ENCODE results near the gene CD40LG.

The CD40LG gene

DNA sequence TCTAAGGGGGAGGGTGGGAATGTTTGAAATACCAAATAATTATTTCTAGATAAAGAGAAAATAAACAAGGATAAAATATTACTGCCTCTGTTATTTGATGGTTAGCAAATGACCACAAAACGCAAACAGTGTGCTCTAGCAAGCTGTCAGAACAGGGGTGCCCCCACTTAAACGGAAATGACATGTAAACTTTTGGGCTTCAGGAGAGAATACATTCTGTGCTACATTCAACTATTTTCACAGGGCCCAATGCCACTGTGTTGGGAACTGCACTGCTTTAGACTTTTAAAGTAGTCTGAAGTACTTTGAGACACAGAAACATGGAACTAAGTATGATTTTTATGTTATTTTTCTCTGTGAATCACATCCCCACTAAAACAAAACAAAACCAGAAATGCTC lies 14.1 kb downstream of the CD40LG start:
- TF ChIP-seq GATA1 (IDR thresholded peaks at IDR 0.05; ENCODE audit: low read depth, low read length) (no peak), POLR2A (IDR thresholded peaks at IDR 0.05; ENCODE audit: low read length) (no peak)
- DNase-seq: no peak

DNA sequence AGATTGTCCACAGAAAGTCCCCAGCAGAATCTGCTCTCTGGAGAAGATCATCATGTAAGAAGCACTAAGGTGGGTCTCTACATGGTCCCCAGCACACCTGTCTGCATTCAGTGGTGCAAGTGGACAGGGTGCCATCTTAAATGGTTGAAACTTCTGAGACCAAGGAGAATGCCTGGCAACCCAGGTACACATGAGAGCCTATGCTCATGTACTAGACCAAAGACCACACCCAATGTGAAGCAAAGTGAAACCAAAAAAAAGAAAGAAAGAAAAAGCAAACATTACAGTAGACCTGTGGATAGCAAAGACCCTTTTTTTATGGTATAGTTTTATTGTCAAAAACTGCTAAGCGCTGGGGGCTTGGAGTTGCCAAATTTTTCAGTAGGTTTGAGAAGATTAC lies 15.0 kb downstream of the CD40LG start:
- TF ChIP-seq GATA1 (IDR thresholded peaks at IDR 0.05; ENCODE audit: low read depth, low read length) (no peak), POLR2A (IDR thresholded peaks at IDR 0.05; ENCODE audit: low read length) (no peak)
- DNase-seq: no peak

DNA sequence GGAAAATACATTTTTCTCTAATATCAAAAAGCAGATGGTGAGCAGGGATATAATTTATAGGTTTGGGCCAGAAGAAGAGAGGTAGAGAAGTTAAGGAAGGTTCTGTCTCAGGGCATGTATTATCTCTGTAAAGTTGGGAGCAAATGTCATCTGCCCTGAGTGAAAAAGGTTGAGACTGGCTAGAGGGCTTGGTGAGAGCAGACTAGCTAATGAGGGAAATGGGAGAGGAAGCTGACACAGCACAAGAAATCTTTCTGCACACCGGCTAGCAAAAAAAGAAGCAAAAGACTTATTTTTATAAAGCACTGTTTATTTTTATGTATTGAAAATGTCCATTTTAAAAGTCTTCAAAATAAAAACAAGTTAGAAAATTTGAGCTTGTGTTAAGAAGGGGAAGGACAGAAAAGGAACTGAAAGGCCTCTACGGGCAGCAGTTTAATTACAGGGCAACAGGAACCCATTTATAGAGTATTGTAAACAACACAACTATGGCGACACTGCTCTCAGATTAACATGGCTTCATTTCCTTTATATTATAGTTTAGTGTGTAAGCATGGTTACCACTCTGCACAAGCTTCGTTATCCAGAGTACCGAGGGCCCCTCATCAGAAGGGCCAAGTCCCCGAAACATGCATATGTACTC lies 17.4 kb downstream of the CD40LG start:
- TF ChIP-seq GATA1 (IDR thresholded peaks at IDR 0.05; ENCODE audit: low read depth, low read length) (no peak), POLR2A (IDR thresholded peaks at IDR 0.05; ENCODE audit: low read length) (no peak)
- no peak for DNase-seq

DNA sequence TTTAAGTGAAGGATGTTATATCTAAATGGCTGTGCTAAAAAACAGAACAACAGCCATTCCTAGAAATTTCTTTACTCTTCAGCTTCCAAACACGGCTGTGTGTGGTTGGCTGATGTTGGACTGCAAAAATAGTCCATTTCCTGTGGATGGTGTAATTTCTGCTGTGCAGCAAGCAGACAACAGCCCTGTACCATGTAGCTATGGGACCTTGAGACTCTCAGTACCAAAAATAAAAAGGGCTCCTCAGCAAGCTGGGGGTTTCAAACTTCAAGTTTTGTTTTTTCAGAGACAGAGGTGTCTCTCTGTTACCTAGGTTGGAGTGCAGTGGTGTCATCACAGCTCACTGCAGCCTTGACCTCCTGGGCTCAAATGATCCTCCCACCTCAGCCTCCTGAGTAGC lies 18.1 kb downstream of the CD40LG start:
- TF ChIP-seq GATA1 (IDR thresholded peaks at IDR 0.05; ENCODE audit: low read depth, low read length) (no peak), POLR2A (IDR thresholded peaks at IDR 0.05; ENCODE audit: low read length) (no peak)
- DNase-seq: no peak

DNA sequence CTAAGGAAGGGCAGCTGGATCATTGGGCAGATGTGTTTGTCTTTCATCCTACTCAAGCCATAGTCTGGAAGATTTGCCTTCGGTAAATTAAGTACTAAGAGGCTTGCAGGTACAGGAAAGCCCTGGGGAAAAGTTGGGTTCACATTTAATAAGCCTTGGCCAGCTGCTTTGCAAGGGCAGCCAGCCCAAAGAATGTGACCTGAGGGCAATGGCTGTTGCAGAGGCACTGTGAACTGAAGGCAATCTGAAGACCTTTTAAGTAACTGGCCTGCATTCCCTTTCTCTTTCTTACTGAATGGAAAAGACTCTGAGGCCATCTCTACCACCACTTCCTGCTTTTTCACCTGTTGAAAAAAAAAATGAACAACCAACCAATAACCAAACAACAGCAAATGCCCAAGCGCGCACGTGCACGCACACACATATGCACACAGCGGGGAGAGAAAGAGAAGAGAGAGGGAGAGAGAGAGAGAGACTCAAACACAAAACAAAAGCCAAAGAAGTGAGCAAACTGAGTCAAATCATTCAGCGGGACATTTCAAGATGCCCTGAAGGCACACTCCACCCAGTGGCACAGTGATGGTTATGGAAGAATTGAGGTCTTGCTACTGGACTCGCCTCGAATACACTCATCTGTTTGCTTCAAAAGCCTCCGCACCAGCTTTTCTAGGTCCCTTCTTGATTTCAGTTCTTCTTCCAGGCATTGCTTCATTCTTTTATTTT lies 19.6 kb downstream of the CD40LG start:
- DNase-seq: no peak
- no peak for TF ChIP-seq GATA1 (IDR thresholded peaks at IDR 0.05; ENCODE audit: low read depth, low read length)
- TF ChIP-seq POLR2A (IDR thresholded peaks at IDR 0.05; ENCODE audit: low read length): no peak

DNA sequence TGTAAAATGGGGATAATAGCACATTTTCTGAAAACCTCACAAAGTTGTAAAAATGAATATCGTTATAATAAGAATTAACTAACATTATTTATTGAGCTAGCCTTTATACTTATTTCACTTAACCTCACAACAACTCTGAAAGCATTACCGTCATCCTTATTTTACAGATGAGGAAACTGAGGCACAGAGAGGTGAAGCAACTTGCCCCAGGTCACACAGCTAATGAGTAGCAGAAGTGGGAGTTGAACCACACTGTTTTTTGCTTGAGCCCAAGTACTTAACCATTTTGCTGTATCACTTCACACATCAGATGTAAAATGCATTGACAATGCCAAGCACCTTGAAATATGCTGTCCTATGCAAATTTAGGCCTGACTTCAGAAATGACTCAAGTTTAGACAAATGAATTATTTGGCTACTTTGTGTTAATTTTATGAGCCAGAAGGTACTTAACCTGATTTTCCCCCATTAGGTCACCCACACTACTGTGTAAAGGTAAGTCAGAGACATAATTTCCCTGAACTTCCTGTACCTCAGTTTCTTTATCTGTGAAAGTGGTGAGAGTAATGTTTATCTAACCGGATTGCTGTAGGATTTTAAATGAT lies 23.1 kb downstream of the CD40LG start:
- no peak for DNase-seq
- TF ChIP-seq POLR2A (IDR thresholded peaks at IDR 0.05; ENCODE audit: low read length) (no peak), GATA1 (IDR thresholded peaks at IDR 0.05; ENCODE audit: low read depth, low read length) (no peak)

DNA sequence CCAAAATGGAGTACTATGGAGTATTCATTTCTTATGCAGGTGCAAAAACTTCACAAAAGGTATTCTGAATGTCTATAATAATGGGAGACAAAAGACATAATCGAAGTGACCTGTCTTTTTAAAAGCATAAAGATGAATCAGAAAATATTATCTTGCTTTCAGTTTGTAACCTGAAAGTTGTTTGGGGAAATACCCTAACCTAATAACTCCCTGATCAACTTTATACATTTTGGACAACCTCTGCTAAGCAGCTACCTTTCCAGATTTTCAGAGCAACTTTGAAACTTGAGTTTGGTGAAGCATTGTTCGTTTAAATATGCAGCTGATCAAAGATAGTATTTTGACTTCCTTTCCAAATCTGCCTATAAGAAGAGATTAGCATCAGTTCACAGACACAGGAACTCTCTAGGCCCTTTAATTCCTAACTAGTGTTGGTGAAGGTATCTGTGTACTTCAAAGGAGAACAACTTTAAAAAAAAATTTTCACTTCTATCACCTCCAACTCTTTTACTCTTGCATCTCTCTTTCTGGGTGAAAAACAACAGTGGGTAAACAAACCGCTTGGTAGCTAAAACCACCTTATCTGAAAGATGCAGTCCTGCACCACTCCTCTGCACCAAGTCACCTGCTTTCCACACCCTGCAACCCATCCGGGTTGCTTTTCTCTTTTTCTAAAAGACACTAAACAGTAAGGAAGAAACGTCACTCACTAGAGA lies 26.5 kb downstream of the CD40LG start:
- TF ChIP-seq GATA1 (IDR thresholded peaks at IDR 0.05; ENCODE audit: low read depth, low read length): no peak
- TF ChIP-seq POLR2A (IDR thresholded peaks at IDR 0.05; ENCODE audit: low read length): no peak
- DNase-seq: peak; percentile 2 to 16

DNA sequence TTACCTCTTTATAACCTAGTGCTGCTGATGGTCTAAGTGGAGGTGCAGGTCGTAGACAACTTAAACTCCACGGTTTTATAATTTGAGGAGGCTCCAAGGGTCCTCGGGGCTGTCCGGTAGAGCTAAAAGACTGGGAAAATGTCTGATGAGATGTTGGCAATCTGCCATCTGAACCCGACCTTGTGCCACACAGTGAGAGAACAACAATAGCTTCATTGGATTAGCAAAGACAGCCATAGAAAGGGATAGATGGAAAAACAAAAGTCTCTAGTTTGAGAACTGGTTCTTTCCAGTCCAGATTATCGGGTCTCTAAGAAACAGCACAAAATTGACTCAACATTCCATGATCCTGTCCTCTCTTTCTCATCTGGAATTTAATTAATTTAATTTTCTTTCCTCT lies 31.6 kb downstream of the CD40LG start:
- no peak for DNase-seq
- TF ChIP-seq GATA1 (IDR thresholded peaks at IDR 0.05; ENCODE audit: low read depth, low read length) (no peak), POLR2A (IDR thresholded peaks at IDR 0.05; ENCODE audit: low read length) (no peak)

DNA sequence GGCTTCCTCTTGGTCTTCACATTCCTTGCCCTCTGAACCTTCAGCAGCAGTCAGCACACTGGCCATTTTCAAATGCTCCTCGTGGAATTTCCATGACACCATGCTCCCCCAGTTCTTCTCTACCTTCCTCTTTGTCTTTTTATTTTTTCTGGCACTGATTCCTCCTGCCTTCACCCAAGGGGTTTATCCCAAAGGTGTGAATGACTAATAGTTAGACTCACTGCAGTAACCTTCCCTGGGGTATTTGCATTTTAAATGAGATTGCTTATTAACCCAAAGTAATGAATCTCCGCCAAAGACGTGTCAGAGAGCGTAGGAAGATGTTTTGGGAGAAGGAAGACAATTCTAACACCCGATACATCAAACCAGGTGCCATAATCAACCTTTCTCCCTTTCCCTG lies 36.2 kb downstream of the CD40LG start:
- TF ChIP-seq GATA1 (IDR thresholded peaks at IDR 0.05; ENCODE audit: low read depth, low read length) (no peak), POLR2A (IDR thresholded peaks at IDR 0.05; ENCODE audit: low read length) (no peak)
- no peak for DNase-seq

DNA sequence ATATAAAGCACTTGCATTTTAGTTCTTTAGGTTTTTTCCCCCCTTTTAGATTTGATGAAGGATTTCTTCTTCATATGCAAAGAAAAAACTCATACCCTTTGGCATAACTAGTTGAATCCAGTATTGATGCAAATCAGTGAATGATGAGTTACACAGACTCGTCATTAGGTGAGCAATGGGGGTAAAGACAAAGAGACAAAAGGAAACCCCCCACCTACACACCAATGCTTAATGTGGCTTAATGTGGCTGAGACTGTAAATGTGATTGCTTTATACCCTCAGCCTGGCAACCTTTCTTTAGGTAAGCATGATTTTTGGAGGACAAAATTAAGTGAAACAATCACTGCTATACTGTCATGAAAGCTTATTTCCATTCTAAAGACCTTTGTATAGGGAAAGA lies 39.5 kb downstream of the CD40LG start:
- no peak for DNase-seq

DNA sequence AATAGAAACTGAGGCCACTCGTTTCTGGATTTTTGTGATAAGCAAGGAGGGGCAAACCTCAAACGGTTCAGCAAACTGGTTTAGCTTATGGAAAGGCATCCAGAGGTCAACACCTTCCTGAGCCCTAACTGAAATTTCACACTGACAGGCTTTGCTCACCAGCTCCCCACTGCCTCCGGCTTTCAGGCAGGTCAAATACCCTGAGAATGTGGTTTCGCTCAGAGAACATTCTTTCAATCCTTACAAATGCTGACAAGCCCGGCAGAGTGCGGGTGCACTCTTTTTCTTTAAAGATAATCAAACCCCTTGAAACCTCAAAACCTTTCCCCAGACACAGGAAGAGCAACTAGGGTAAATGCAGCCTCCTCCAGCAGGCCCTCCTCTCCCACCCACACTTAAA lies 41.5 kb downstream of the CD40LG start:
- no peak for TF ChIP-seq POLR2A (IDR thresholded peaks at IDR 0.05; ENCODE audit: low read length)
- no peak for TF ChIP-seq GATA1 (IDR thresholded peaks at IDR 0.05; ENCODE audit: low read depth, low read length)
- peak; percentile 19 to 42 for DNase-seq

More for the DNA sequence above, 39.5 kb downstream of the CD40LG start:
- no peak for TF ChIP-seq POLR2A (IDR thresholded peaks at IDR 0.05; ENCODE audit: low read length)
- no peak for TF ChIP-seq GATA1 (IDR thresholded peaks at IDR 0.05; ENCODE audit: low read depth, low read length)

DNA sequence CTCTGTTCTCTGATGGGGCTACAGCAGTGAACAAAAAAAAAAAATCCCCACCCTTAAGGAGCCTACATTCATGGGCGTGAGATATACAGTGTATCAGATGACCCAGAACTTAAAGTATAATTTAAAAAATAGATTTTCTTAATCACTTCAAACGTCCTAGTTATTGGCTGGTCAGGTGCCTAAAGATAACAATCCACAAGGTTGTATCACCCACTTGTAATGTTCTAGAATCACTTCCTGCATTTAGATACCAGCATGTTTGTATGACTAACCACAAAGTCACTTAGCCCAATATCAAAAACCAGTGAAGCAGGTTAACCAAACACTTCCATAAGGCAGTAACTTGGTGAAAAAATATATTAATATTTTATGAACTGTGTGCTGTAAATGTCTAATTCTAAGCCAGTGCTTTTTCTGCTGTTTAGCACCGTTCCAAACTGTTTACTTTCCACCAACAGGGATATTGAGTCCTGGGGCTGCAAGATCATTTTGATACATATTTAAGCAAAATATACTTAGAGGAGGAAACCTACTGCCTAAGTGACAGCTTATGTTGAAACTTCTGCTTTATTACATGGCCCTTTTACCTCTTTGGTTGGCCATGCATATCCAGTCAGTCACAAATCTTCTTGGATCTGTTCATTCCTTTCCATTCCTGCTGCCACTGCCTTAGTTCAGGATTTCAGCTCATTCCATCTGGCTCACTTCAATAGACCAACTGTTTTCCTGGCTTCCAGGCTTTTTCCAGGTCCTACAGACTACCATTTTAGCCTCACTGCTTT lies 43.3 kb downstream of the CD40LG start:
- TF ChIP-seq POLR2A (IDR thresholded peaks at IDR 0.05; ENCODE audit: low read length) (no peak), GATA1 (IDR thresholded peaks at IDR 0.05; ENCODE audit: low read depth, low read length) (no peak)
- DNase-seq: peak in 1 of 2 experiments; percentile 3

DNA sequence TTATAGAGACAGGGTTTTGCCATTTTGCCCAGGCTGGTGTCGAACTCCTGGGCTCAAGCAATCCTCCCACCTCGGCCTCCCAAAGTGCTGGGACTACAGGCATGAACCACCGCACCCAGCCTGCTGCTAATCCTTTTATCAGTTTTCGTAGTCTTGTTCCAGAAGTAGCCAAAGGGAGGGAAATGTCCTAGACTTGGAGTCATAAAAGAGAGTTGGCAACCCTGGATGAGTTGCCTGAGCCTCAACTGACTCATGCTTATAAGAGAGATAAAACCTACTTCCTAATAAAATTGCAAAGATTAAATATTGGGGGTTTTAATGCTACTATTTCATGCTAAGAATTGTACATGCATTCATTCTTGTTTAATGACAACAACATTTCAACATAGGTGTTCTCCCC lies 44.3 kb downstream of the CD40LG start:
- TF ChIP-seq GATA1 (IDR thresholded peaks at IDR 0.05; ENCODE audit: low read depth, low read length) (no peak), POLR2A (IDR thresholded peaks at IDR 0.05; ENCODE audit: low read length) (no peak)
- no peak for DNase-seq
